BE2C (cell line): Measurements from ENCODE around the gene BCAR3.
A peak's percentile ranks its signal among the peaks of the same experiment; 100 is the strongest.

ENCODE experiments used
- DNase-seq: peaks from one replicate; pipeline ENCODE4 v3.0.0-alpha.2; 2020
- H3K27me3 ChIP-seq: fragments of 250-450 bp; sonication (Bioruptor Pico); 2 replicates; pipeline ENCODE4 v1.5.1; 2020; ENCODE audit warnings: mild to moderate bottlenecking
- H3K36me3 ChIP-seq: fragments of 250-450 bp; sonication (Bioruptor Pico); 2 replicates; pipeline ENCODE4 v1.5.1; 2020; ENCODE audit warnings: mild to moderate bottlenecking
- H3K4me1 ChIP-seq: fragments of 250-450 bp; sonication (Bioruptor Pico); 2 replicates; pipeline ENCODE4 v1.5.1; 2020
- H3K4me3 ChIP-seq: 2 replicates; pipeline ENCODE4 v1.5.1; 2011; ENCODE audit warnings: low read depth, low read length
- H3K9me3 ChIP-seq: fragments of 250-450 bp; sonication (Bioruptor Pico); 2 replicates; pipeline ENCODE4 v1.5.1; 2020
- TF ChIP-seq, protein P1 (sequence below): IDR thresholded peaks from 2 replicates; pipeline ENCODE4 v1.5.1; 2012; ENCODE audit warnings: mild to moderate bottlenecking, low read depth, low read length

The BCAR3 gene

DNA sequence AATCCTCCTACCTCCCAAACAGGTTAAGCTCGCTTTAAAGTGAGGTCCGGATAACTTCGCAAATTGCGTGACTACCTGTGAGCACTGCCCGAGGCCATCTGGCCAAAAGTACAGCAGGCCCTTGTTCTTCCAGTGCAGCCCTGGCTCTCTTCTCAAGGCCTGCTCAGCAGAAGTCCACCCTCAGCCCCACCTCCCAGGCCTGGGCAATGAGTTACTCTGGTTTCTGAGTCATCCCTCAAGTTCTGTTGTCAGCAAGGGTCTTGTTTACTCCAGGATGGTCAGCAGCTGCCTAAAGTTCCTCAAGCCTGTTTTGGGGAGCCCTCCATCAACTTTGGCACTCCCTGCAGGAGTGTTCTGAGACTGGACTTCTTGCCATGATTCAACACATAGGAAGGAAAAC lies 101.7 kb downstream of the BCAR3 start:
- H3K27me3 ChIP-seq, result no peaks in the 10 kb centered on the region
- H3K9me3 ChIP-seq, result no peaks in the 10 kb centered on the region
- H3K4me1 ChIP-seq, result peaks cover 5% of the 10 kb centered on the region; the same call in 1 of the 2 replicates
- no peak for DNase-seq
- TF ChIP-seq, protein P1, sequence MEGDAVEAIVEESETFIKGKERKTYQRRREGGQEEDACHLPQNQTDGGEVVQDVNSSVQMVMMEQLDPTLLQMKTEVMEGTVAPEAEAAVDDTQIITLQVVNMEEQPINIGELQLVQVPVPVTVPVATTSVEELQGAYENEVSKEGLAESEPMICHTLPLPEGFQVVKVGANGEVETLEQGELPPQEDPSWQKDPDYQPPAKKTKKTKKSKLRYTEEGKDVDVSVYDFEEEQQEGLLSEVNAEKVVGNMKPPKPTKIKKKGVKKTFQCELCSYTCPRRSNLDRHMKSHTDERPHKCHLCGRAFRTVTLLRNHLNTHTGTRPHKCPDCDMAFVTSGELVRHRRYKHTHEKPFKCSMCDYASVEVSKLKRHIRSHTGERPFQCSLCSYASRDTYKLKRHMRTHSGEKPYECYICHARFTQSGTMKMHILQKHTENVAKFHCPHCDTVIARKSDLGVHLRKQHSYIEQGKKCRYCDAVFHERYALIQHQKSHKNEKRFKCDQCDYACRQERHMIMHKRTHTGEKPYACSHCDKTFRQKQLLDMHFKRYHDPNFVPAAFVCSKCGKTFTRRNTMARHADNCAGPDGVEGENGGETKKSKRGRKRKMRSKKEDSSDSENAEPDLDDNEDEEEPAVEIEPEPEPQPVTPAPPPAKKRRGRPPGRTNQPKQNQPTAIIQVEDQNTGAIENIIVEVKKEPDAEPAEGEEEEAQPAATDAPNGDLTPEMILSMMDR, result no peak
- H3K36me3 ChIP-seq, result peaks cover 35% of the 10 kb centered on the region
- no peak overlapping the region for H3K4me3 ChIP-seq

DNA sequence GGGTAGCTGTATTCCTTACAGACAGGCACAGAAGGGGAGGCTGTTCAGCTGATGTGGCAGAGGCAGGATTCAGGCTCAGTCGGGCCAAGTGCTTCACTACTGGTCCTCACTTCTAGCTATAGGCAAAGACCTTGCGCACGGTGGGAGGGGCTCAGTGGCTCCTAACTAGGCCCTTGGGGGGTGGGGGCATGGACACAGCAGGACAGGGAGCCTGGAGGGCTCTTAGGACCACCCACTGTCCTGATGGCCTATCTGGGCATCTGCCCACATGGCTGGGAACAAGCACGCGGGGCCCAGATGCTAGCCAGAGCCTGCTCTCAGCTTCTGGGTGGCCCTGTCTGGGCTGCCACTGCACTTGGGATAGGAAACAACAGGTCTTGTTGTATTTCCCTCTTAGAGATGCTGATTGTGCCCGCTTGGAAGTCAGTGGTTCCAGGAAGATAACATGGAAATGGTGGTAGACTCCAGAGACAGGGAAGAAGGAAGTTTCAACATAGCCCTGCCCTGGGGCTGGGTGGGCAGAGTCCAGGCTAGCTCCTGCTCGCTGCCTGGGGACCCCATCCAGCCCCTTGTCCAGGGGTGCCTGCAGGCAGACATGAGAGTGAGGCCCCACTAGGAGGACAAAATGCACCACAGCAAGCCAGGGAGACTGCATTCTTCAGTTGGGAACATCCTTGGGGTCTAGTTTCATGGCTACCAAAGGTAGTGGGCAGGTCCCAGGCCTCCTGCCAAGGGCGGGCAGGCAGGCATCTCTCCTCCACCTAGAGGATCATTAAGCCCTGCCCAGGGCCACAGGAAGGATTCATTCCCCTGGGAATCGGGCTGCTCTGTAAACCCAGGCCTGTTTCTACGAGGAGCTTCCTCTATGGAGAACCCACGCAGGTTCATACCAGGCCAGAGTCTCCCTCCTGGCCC lies 102.5 kb downstream of the BCAR3 start:
- no peaks in the 10 kb centered on the region for H3K27me3 ChIP-seq
- peaks cover 5% of the 10 kb centered on the region; the same call in 1 of the 2 replicates for H3K4me1 ChIP-seq
- H3K36me3 ChIP-seq, result peaks cover 33% of the 10 kb centered on the region
- peak; percentile 26 for DNase-seq
- H3K9me3 ChIP-seq, result no peaks in the 10 kb centered on the region
- H3K4me3 ChIP-seq, result no peak overlapping the region
- TF ChIP-seq, protein P1, result no peak

DNA sequence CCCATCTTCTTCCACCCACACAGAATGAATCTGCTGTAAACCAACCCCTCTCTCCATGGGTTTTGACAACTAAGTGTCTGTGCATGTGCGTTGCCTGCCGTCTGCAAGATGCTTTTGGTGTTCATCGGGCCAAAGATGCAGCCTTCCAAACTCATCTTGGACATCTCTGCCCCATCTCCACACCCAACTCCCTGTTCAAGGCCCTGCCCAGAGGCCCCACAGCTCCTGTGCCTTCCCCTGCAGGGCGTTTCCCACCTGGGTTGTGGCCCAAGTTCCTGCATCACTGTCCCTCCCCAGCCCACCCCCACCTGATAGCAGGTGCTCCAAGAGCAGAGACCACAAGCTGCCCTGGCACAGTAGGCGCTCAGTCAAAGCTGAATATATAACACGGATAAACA lies 103.2 kb downstream of the BCAR3 start:
- no peak for DNase-seq
- H3K4me3 ChIP-seq, result no peak overlapping the region
- TF ChIP-seq, protein P1, result no peak
- H3K4me1 ChIP-seq, result peaks cover 5% of the 10 kb centered on the region; the same call in 1 of the 2 replicates
- H3K27me3 ChIP-seq, result no peaks in the 10 kb centered on the region
- no peaks in the 10 kb centered on the region for H3K9me3 ChIP-seq
- H3K36me3 ChIP-seq, result peaks cover 33% of the 10 kb centered on the region

- no peak for DNase-seq
- TF ChIP-seq, protein P1, result no peak
- H3K9me3 ChIP-seq, result no peaks in the 10 kb centered on the region
- H3K4me1 ChIP-seq, result peaks cover 5% of the 10 kb centered on the region; the same call in 1 of the 2 replicates
- peaks cover 31% of the 10 kb centered on the region for H3K36me3 ChIP-seq
- H3K27me3 ChIP-seq, result no peaks in the 10 kb centered on the region
- H3K4me3 ChIP-seq, result no peak overlapping the region
Measured at GRCh38 chr1:93577536-93578432, 103.9 kb downstream of the BCAR3 start.

DNA sequence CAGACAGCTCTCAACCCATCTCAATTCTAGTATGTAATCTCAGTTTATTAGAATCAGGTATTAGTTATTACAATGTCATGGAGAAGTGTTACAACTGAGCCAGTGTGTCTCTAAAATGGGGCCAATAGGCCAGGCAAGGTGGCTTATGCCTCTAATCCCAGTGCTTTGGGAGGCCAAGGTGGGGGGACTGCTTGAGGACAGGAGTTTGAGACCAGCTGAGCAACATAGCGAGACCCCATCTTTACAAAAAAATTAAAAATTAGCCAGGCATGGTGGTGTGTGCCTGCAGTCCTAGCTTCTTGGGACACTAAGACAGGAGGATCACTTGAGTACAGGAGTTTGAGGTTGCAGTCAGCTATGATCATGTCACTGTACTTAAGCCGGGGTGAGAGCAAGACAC lies 104.9 kb downstream of the BCAR3 start:
- H3K9me3 ChIP-seq, result no peaks in the 10 kb centered on the region
- H3K27me3 ChIP-seq, result no peaks in the 10 kb centered on the region
- no peak for DNase-seq
- peaks cover 29% of the 10 kb centered on the region for H3K36me3 ChIP-seq
- peaks cover 5% of the 10 kb centered on the region; the same call in 1 of the 2 replicates for H3K4me1 ChIP-seq
- no peak overlapping the region for H3K4me3 ChIP-seq
- TF ChIP-seq, protein P1, result no peak
